ENCODE results near the gene FAHD2A.
A peak's percentile ranks its signal among the peaks of the same experiment; 100 is the strongest.
"Not testable (repeated sequence)": the region's sequence is repeated elsewhere in the genome, so short reads cannot be mapped to it uniquely, and the experiment has no call there.

The FAHD2A gene

GRCh38 chr2:95389245-95390119 is 13.0 kb upstream of the FAHD2A start:
- DNase-seq (ENCODE audit: low read depth in 3 of 3) = peak in 2 of 3 experiments; percentile 31 to 59

GRCh38 chr2:95390272-95390880 is 12.1 kb upstream of the FAHD2A start:
- no peak for DNase-seq (ENCODE audit: low read depth in 3 of 3)

- DNase-seq (ENCODE audit: low read depth in 3 of 3) = no peak
Observed at GRCh38 chr2:95390881-95391321, 11.6 kb upstream of the FAHD2A start.

- DNase-seq (ENCODE audit: low read depth in 3 of 3) = no peak
Observed at GRCh38 chr2:95391641-95392310, 10.7 kb upstream of the FAHD2A start.

GRCh38 chr2:95392320-95392719 is 10.2 kb upstream of the FAHD2A start:
- no peak for DNase-seq (ENCODE audit: low read depth in 3 of 3)

DNA sequence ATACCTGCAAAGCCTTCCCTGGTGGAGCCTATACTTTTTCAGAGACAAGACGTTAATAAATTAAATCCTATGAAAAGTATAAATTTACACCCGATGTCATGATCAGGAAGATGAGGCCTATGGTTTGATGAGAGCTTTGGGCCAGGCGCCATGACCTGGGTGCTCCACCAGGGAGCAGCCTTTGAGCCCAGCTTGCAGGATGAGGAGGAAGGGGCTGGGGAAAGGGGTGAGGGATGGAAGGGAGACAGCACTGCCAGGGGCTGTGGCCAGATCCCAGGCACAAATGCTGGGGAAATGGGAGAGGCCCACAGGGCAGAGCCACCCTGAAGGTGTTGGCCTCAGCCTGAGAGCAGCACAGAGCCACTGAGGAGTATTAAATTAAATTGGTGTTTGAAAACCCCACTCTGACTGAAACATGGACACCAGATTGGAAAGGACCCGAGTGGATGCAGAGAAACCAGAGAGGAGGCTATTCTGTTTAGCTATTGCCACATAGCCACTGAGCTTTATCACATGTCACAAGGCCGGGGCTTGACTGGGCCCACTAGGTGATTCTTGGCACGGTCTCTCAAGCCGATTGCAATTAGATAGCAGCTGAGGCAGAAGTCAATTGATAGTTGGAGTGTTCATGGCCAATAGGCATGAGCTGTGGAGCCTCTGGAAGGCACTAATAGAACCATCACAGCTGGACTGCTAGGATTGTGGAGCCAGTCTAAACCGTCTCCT is 9.6 kb upstream of the FAHD2A start:
- no peak for DNase-seq (ENCODE audit: low read depth in 3 of 3)

GRCh38 chr2:95393901-95394300 is 8.6 kb upstream of the FAHD2A start:
- DNase-seq (ENCODE audit: low read depth in 3 of 3) = no peak

- no peak for DNase-seq (ENCODE audit: low read depth in 3 of 3)
Observed at GRCh38 chr2:95399061-95399460, 3.4 kb upstream of the FAHD2A start.

DNA sequence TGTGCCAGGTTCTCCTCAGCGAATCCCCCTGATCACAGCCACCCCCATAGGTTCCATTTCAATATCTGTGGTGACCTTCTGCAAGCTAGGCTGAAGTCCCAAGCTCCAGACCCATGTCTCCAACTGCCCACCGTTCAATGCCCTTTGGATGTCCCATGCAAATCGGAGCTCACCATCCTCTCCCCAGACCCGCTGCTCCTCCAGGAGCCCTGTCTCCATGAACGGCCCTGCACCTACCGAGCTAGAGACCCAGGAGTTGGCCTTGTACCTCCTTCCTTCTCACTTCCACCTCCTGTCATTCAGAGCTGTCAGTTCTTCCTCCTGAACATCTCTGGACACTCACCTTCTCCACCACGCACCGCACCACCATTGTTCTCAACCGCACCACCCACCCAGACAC is 1.0 kb upstream of the FAHD2A start:
- no peak for DNase-seq (ENCODE audit: low read depth in 3 of 3)

GRCh38 chr2:95402004-95402369 is 521 bp upstream of the FAHD2A start:
- DNase-seq (ENCODE audit: low read depth in 3 of 3) = peak in 1 of 3 experiments; percentile 7

DNA sequence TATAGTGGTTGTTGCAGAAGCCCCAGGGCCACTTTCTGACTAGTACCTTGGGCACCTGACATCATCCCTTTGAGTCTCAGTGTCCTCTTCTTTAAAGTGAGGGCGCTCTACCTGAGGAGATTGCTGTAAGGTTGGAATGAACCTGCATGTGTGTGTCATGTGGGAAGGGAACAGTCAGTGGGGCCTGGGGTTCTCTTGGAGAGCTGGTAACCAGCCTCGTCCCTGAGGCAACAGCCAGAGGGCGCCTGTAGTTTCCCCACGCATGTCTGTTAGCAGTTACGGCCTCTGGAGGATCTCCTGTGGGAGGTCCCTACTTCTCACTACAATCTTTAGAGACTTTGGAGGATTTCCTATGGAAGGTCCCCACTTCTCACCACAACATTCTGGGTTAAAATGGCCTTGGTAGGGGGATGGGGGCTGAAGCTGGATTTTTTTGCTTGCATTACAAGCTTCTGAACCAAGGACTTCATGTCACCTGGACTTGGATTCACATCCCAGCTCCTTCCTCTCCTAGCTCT is 755 bp downstream of the FAHD2A start:
- peak in 1 of 3 experiments; percentile 38 for DNase-seq (ENCODE audit: low read depth in 3 of 3)

- not testable (repeated sequence) for DNase-seq (ENCODE audit: low read depth in 3 of 3)
Observed at GRCh38 chr2:95403824-95404223, 1.3 kb downstream of the FAHD2A start.

- not testable (repeated sequence) for DNase-seq (ENCODE audit: low read depth in 3 of 3)
Observed at GRCh38 chr2:95404676-95405075, 2.2 kb downstream of the FAHD2A start.

DNA sequence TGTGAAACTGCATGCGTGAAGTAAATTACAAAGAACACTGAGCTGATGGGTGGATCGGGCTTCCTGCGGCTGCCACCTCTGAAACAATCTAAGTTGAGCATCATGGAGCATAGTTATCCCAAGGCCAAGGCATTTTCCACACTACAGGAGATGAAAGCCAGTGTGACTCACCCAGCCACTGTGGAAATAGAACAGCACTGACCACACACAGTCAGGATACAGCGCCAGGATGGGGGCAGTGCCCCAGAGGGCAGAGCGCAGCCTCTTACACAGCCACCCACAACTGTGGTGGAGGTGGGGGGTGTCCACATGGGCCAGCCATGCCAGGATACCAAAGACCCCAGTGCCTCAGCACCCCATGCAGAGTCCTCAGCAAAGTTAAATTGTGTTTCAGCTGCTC is 8.7 kb downstream of the FAHD2A start:
- not testable (repeated sequence) for DNase-seq (ENCODE audit: low read depth in 3 of 3)

- DNase-seq (ENCODE audit: low read depth in 3 of 3) = peak; percentile 33 to 65 (median 34)
Observed at GRCh38 chr2:95414015-95414594, 11.6 kb downstream of the FAHD2A start.

- DNase-seq (ENCODE audit: low read depth in 3 of 3) = not testable (repeated sequence)
Observed at GRCh38 chr2:95415138-95415537, 12.6 kb downstream of the FAHD2A start.

GRCh38 chr2:95415561-95415960 is 13.1 kb downstream of the FAHD2A start:
- DNase-seq (ENCODE audit: low read depth in 3 of 3) = not testable (repeated sequence)

- DNase-seq (ENCODE audit: low read depth in 3 of 3) = not testable (repeated sequence)
Observed at GRCh38 chr2:95427196-95427867, 24.8 kb downstream of the FAHD2A start.

DNA sequence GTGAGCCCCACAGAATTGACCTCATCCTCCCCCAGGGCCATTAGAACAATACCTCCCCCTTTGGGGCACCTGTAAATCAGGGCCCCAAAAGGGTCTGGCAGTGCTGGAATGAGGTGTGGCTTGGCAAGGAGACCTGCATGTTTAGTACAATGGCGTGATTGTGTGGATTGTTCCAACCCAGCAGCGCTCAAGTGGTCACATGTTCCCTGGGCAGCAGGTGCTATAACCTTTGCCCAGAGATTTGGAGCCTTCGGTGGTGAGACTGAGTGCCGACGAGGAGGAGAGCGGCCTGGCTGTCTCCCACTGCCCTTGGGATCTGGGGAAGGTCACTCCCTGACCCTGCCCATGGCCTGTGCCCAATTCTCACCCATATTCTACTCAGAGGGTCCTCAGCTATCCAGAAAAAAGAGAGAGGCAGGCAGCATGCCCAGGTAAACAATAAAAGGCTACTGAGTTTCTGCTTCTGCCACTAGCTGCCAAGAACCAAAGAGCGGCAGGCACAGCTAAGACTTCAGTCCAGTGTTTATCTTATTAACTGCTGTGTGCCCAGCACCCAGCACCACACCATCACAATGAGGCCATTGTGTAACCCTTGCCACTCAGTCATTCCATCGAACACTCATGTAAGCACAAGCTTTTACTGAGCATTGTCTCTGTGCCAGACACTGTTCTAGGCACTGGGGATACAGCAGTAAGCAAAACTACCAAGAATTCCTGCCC is 27.4 kb downstream of the FAHD2A start:
- DNase-seq (ENCODE audit: low read depth in 3 of 3) = not testable (repeated sequence)

DNA sequence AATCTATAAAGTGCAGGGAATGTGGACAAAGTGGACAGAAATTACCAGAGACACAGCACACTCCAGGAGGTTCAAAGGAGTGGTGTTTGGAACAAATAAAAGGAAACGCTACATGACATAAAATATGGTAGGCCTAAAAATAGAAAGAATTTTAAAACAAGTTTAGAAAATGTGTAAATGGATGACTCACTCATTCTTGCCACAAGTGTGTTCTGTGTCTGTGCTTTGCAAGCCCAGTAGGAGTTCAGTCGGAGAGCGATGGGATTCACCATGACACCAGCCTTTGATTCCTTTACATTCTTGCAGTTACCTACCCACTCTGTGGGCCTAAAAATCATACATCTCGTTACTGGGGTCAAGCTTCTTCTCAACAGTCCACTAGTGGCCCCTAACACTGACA is 30.9 kb downstream of the FAHD2A start:
- not testable (repeated sequence) for DNase-seq (ENCODE audit: low read depth in 3 of 3)
